GM23248 (cell line): ENCODE data around the gene C22orf39.

Experiments
- EZH2 ChIP-seq: fragments of 200-600 bp; sonication (generic); IDR thresholded peaks from 2 replicates; pipeline ENCODE4 v1.6.1; 2018; ENCODE audit warnings: antibody characterized with exemption, mild to moderate bottlenecking; ENCODE audit not compliant: insufficient read depth, poor library complexity, severe bottlenecking
- EZH2phosphoT487 ChIP-seq: fragments of 200-600 bp; sonication (generic); IDR thresholded peaks from 2 replicates; pipeline ENCODE4 v1.6.1; 2018; ENCODE audit warnings: antibody characterized with exemption, moderate library complexity, mild to moderate bottlenecking, low read depth; ENCODE audit not compliant: insufficient read depth

DNA sequence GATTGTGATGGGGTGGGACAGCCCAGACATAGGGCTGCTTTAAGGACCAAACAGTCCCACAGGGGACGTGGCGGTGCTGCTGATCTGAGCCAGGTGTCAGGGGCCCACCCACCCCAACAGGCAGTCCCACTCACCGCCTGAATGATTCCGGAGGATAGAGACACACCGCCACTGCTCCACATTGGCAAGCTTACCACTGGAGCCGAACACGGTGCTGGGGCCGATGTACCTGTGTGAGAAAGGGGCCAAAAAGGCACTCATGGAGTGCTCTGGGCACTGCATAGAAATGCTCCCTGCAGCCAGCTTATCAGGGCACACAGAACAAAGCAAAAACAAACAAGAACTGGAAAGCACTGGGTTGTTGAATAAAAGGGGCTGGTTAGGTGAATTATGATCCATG lies 41.9 kb downstream of the C22orf39 start:
- TF ChIP-seq EZH2 (no peak), EZH2phosphoT487 (no peak)
